Stomach (tissue), 9 donors: ENCODE measurements around the gene KDM5B. TPM values are rescaled to one million over a fixed set of nuclear protein-coding genes. Genes with fewer than 3 reads are reported as not detected.

Experiments used
- DNase-seq, 2 donors: peaks; one replicate each; pipeline versions ENCODE4 v3.0.0 to v3.0.0-alpha.2; 2013 to 2019
- H3K27ac ChIP-seq, 5 donors: fragments of 200-600 bp in 4 of 5; sonication (generic) in 4 of 5; one replicate each; pipeline ENCODE4 v1.5.1; 2013 to 2019; ENCODE audit warnings: mild to moderate bottlenecking in 1 of 5, moderate library complexity in 1 of 5
- H3K27me3 ChIP-seq, 3 donors: fragments of 200-600 bp; sonication (generic); one replicate each; pipeline ENCODE4 v1.5.1; 2017 to 2019; ENCODE audit warnings: mixed run types in 1 of 3
- H3K36me3 ChIP-seq, 4 donors: fragments of 200-600 bp; sonication (generic); 1 replicate in 3 of 4; 2 replicates in 1 of 4; pipeline ENCODE4 v1.5.1; 2016 to 2019
- H3K4me1 ChIP-seq, 4 donors: fragments of 200-600 bp; sonication (generic); one replicate each; pipeline ENCODE4 v1.5.1; 2016 to 2019
- H3K4me3 ChIP-seq, 4 donors: fragments of 200-600 bp; sonication (generic) in 3 of 4; one replicate each; pipeline ENCODE4 v1.5.1; 2016 to 2019; ENCODE audit warnings: mild to moderate bottlenecking in 1 of 4
- H3K9me3 ChIP-seq, 4 donors: fragments of 200-600 bp; sonication (generic); one replicate each; pipeline ENCODE4 v1.5.1; 2016 to 2019
- EP300 ChIP-seq: sonication (generic); formaldehyde crosslinking; IDR thresholded peaks from one replicate; pipeline ENCODE4 v1.6.1; 2017; ENCODE audit warnings: antibody characterized with exemption
- POLR2A ChIP-seq, 4 donors: fragments of 450-650 bp; IDR thresholded peaks; one replicate each; pipeline ENCODE4 v1.6.1; 2016; ENCODE audit warnings: antibody characterized with exemption in 4 of 4, control low read depth in 2 of 4, mild to moderate bottlenecking in 1 of 4, moderate library complexity in 1 of 4
- POLR2AphosphoS5 ChIP-seq, 3 donors: sonication (generic); formaldehyde crosslinking; IDR thresholded peaks; one replicate each; pipeline ENCODE4 v1.6.1; 2016; ENCODE audit warnings: antibody characterized with exemption in 3 of 3
- WGBS, 5 donors: extraction: QIAGEN DNeasy Blood & Tissue Kit in 3 of 5; methylation state at CpG; one replicate each; pipeline versions ENCODE4 v1.1.5 to v1.1.7; 2013 to 2018; 5-methylcytosine and 5-hydroxymethylcytosine counted together
- intact Hi-C: fragments of 100-400 bp; cut with DNase I; formaldehyde crosslinking; loops from one replicate; pipeline ENCODE4 v1.15.1; 2023; ENCODE audit warnings: low total_unique reads
- polyA plus RNA-seq, 3 donors: library from polyadenylated mRNA; stranded (reverse); fragments of 200-250 nt; gene quantifications; one replicate each; pipeline ENCODE4 v1.2.3, GENCODE V29; 2013
- total RNA-seq, 5 donors: library from RNA; depleted of rRNA; stranded (reverse); fragments of >200 nt; gene quantifications; one replicate each; pipeline versions ENCODE4 v1.1.0 to v1.2.3, GENCODE V29; 2014 to 2016
- TF ChIP-seq, protein P1 (sequence below), 7 experiments: fragments of 450-650 bp in 4 of 7; fragments of 200-600 bp in 3 of 7; sonication (generic) in 3 of 7; IDR thresholded peaks; one replicate each; pipeline ENCODE4 v1.5.1; 2016 to 2019; ENCODE audit warnings: antibody characterized with exemption in 7 of 7, control low read depth in 2 of 7, mild to moderate bottlenecking in 1 of 7
- donor health status: healthy with polysubstance abuse.
- donor health status: Bipolar disorder and iron deficiency.
- donor health status: healthy.

Gene KDM5B
- total and polyA plus RNA-seq, 8 donors, result 6.5 to 229 (median 52.8) TPM

DNA sequence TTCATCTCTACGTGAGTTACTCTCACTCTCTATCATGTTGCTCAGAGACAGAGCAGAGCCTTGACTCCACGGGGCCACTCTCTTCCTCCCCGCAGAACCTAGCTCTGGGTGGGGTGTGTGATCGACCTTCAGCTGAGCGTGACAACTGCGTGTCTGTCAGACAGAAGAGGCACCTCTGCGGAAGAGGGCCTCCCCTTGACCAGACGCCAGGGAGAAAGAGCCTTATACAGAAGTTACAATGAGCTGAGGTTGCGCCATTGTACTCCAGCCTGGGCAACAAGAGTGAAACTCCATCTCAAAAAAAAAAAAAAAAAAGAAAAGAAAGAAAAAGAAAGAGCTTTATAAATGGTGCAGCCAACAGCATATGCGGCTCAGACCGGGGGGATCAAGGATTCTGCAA is 120.9 kb downstream of the KDM5B start:
- DNase-seq, result no peak
- TF ChIP-seq POLR2AphosphoS5 (IDR thresholded peaks at IDR 0.05) (no peak), POLR2A (IDR thresholded peaks at IDR 0.05) (no peak), EP300 (no peak)
- TF ChIP-seq, protein P1, sequence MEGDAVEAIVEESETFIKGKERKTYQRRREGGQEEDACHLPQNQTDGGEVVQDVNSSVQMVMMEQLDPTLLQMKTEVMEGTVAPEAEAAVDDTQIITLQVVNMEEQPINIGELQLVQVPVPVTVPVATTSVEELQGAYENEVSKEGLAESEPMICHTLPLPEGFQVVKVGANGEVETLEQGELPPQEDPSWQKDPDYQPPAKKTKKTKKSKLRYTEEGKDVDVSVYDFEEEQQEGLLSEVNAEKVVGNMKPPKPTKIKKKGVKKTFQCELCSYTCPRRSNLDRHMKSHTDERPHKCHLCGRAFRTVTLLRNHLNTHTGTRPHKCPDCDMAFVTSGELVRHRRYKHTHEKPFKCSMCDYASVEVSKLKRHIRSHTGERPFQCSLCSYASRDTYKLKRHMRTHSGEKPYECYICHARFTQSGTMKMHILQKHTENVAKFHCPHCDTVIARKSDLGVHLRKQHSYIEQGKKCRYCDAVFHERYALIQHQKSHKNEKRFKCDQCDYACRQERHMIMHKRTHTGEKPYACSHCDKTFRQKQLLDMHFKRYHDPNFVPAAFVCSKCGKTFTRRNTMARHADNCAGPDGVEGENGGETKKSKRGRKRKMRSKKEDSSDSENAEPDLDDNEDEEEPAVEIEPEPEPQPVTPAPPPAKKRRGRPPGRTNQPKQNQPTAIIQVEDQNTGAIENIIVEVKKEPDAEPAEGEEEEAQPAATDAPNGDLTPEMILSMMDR (IDR thresholded peaks at IDR 0.05), result no peak

DNA sequence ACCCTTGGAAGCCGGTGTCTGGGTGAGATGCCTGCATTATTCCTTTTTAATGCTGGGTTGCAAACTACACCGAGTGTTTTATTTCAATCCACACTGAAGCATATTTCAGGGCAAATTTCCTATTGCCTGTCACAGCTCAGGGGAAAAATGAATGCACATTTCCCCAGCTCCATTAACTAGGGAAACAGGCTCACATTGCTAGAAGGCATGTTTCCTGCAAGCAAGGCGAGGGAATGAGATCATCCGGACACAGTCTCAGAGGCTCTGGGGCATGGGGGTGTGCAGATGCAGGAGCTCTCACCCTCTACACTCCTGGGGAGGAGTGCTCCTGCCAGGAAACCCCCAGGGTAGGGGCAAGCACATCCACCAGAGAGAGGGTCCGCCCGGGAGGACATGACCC is 122.6 kb downstream of the KDM5B start:
- Histone ChIP-seq H3K4me3 (no peak overlapping the region), H3K27ac (no peak overlapping the region), H3K36me3 (no peaks in the 10 kb centered on the region), H3K27me3 (peaks cover 0 to 90% (median 5%) of the 10 kb centered on the region in 3 donors), H3K9me3 (no peaks in the 10 kb centered on the region), H3K4me1 (no peaks in the 10 kb centered on the region)
- DNase-seq, result peak in 1 of 2 donors; percentile 17
- TF ChIP-seq POLR2A (IDR thresholded peaks at IDR 0.05) (no peak), EP300 (no peak), POLR2AphosphoS5 (IDR thresholded peaks at IDR 0.05) (no peak)
- TF ChIP-seq, protein P1 (IDR thresholded peaks at IDR 0.05), result no peak
- WGBS, 5 donors, result 65 to 84% (median 74%) methylated on average over 6 of the region's 6 CpGs
- intact Hi-C loops, result no loop called here

More for the DNA sequence above, 120.9 kb downstream of the KDM5B start:
- Histone ChIP-seq H3K4me3 (no peak overlapping the region), H3K27me3 (peaks cover 0 to 84% (median 5%) of the 10 kb centered on the region in 3 donors), H3K9me3 (no peaks in the 10 kb centered on the region), H3K36me3 (no peaks in the 10 kb centered on the region), H3K27ac (no peak overlapping the region), H3K4me1 (no peaks in the 10 kb centered on the region)
- intact Hi-C loops, result no loop called here
- 64 to 73% (median 66%) methylated on average over 11 of the region's 11 CpGs for WGBS, 5 donors

GRCh38 chr1:202684716-202685115 is 123.5 kb downstream of the KDM5B start:
- Histone ChIP-seq H3K27me3 (peaks cover 0 to 91% (median 5%) of the 10 kb centered on the region in 3 donors), H3K4me3 (no peak overlapping the region), H3K36me3 (no peaks in the 10 kb centered on the region), H3K9me3 (no peaks in the 10 kb centered on the region), H3K4me1 (no peaks in the 10 kb centered on the region), H3K27ac (no peak overlapping the region)
- no peak for DNase-seq
- TF ChIP-seq POLR2A (IDR thresholded peaks at IDR 0.05), result no peak
- TF ChIP-seq, protein P1 (IDR thresholded peaks at IDR 0.05), result no peak
- TF ChIP-seq POLR2AphosphoS5 (IDR thresholded peaks at IDR 0.05), result no peak
- no peak for TF ChIP-seq EP300
- WGBS, 5 donors, result 24 to 48% (median 31%) methylated on average over 2 of the region's 2 CpGs
- intact Hi-C loops, result no loop called here

- Histone ChIP-seq H3K9me3 (no peaks in the 10 kb centered on the region), H3K27me3 (peaks cover 0 to 89% (median 5%) of the 10 kb centered on the region in 3 donors), H3K4me1 (no peaks in the 10 kb centered on the region), H3K27ac (no peak overlapping the region), H3K36me3 (no peaks in the 10 kb centered on the region), H3K4me3 (no peak overlapping the region)
- no peak for TF ChIP-seq POLR2A (IDR thresholded peaks at IDR 0.05)
- TF ChIP-seq POLR2AphosphoS5 (IDR thresholded peaks at IDR 0.05), result no peak
- TF ChIP-seq EP300, result no peak
- TF ChIP-seq, protein P1 (IDR thresholded peaks at IDR 0.05), result no peak
- WGBS, 5 donors, result 78 to 86% (median 84%) methylated on average over 4 of the region's 4 CpGs
- DNase-seq, result no peak
- intact Hi-C loops, result no loop called here
These were observed 125.2 kb downstream of the KDM5B start for GRCh38 chr1:202683029-202683428.
